ENCODE measurements around the gene PLXNA2. TPM values are rescaled to one million over a fixed set of nuclear protein-coding genes. Genes with fewer than 3 reads are reported as not detected.
A peak's percentile ranks its signal among the peaks of the same experiment; 100 is the strongest.

PLXNA2 gene
- polyA plus RNA-seq, 2 of the 4 experiments (the other 2 are of a cell fraction): 0.36 to 0.87 TPM

- ChIA-PET POLR2A (no interaction called here), CTCF (interaction anchor here (0.6 to 1.4 kb wide), 3 partner anchors 12 to 44 kb away, joined by 3 read pairs; no protein-coding TSS in a partner anchor)
- ATAC-seq: peak in 1 of 2 experiments; percentile 59; a peak in 2 of 6 replicates
- peak overlapping the region; percentile 27 to 50; a peak in 2 of 6 replicates for H3K27ac ChIP-seq
- peak overlapping the region; percentile 27; the same call in 2 of the 3 replicates for H3K4me2 ChIP-seq
- FAIRE-seq: no peak
- no peak overlapping the region for H3K4me3 ChIP-seq
- TF ChIP-seq TFCP2L1 (CRISPR knock-in tag; IDR thresholded peaks at IDR 0.05) (no peak), JUN (IDR thresholded peaks at IDR 0.05) (no peak), REST (IDR thresholded peaks at IDR 0.05) (no peak), SREBF2 (IDR thresholded peaks at IDR 0.05) (no peak), RAD21 (conservative IDR thresholded peaks at IDR 0.05 in 1 of 2, IDR thresholded peaks at IDR 0.05 in 1 of 2) (no peak), MAZ (IDR thresholded peaks at IDR 0.05; ENCODE audit: borderline replicate concordance, low read depth, low read length) (no peak), KDM5A (IDR thresholded peaks at IDR 0.05) (no peak), HOXB13 (CRISPR knock-in tag; IDR thresholded peaks at IDR 0.05; ENCODE audit: low read depth) (no peak), PBX3 (IDR thresholded peaks at IDR 0.05) (no peak), GATA3 (IDR thresholded peaks at IDR 0.05; ENCODE audit: borderline replicate concordance) (no peak), HMGXB4 (CRISPR knock-in tag; IDR thresholded peaks at IDR 0.05; ENCODE audit: borderline replicate concordance) (no peak), SMC3 (IDR thresholded peaks at IDR 0.05) (no peak), E2F6 (IDR thresholded peaks at IDR 0.05; ENCODE audit: borderline replicate concordance, low read depth) (no peak), ELK1 (IDR thresholded peaks at IDR 0.05; ENCODE audit: low read depth, low read length) (no peak)
- peaks cover 47% of the 10 kb centered on the region for H3K4me1 ChIP-seq
- DNase-seq (ENCODE audit: low read depth in 1 of 2, low spot score in 1 of 2): no peak
- 58% methylated on average over 5 of the region's 6 CpGs for WGBS (ENCODE audit: missing lambda C conversion rate)
- H3K9me3 ChIP-seq: no peaks in the 10 kb centered on the region
Measured at GRCh38 chr1:208174731-208175507, 69.3 kb downstream of the PLXNA2 start.

GRCh38 chr1:208174200-208174599 is 70.0 kb downstream of the PLXNA2 start:
- Histone ChIP-seq H3K27ac (peak overlapping the region in 1 of 2 experiments; percentile 50; a peak in 1 of 6 replicates), H3K9me3 (no peaks in the 10 kb centered on the region), H3K4me1 (peaks cover 40% of the 10 kb centered on the region), H3K4me3 (no peak overlapping the region), H3K4me2 (no peak overlapping the region)
- no peak for FAIRE-seq
- WGBS (ENCODE audit: missing lambda C conversion rate): 73% methylated on average over 2 of the region's 5 CpGs
- ChIA-PET POLR2A (no interaction called here), CTCF (interaction anchor here (0.6 to 2.1 kb wide), 4 partner anchors 12 to 69 kb away, joined by 3 to 7 read pairs (median 4); no protein-coding TSS in a partner anchor)
- ATAC-seq: no peak
- DNase-seq (ENCODE audit: low read depth in 1 of 2, low spot score in 1 of 2): no peak
- TF ChIP-seq MAFK (IDR thresholded peaks at IDR 0.05; ENCODE audit: partially characterized antibody) (no peak), ZC3H11A (IDR thresholded peaks at IDR 0.05) (no peak), HES2 (IDR thresholded peaks at IDR 0.05) (no peak), MAX (IDR thresholded peaks at IDR 0.05) (no peak)
